GM12878 (cell line): ENCODE measurements around the gene FANCF. TPM values are rescaled to one million over a fixed set of nuclear protein-coding genes. Genes with fewer than 3 reads are reported as not detected.

ENCODE experiments used
- ATAC-seq: fragments of 200-7000 bp; cut with Tn5 transposase; 3 replicates; pipeline ENCODE4 v1.9.1; 2020; ENCODE audit warnings: mild to moderate bottlenecking, moderate library complexity
- BruUV-seq: library from RNA; stranded (reverse); fragments of 400-500 nt; replicated peaks from 2 replicates; lab custom pipeline; 2021; lab: Mats Ljungman, UMichigan
- CTCF ChIA-PET: fragments of 300-600 bp; sonication (Branson Sonifier 250); formaldehyde crosslinking; extraction: SDS; loops from one replicate; lab custom pipeline; 2021; ENCODE audit warnings: inconsistent platforms; lab: Yijun Ruan, JAX
- POLR2A ChIA-PET: fragments of 350-600 bp; formaldehyde crosslinking; extraction: SDS; loops from one replicate; lab custom pipeline; 2021; ENCODE audit warnings: inconsistent platforms; lab: Charles Lee
- RAD21 ChIA-PET: fragments of 300-600 bp; sonication (Branson Sonifier 250); formaldehyde crosslinking; loops from one replicate; lab custom pipeline; 2023; ENCODE audit warnings: antibody characterized with exemption; ENCODE audit not compliant: unreplicated experiment; lab: Charles Lee
- SMC1A ChIA-PET: fragments of 300-600 bp; sonication (Branson Sonifier 250); formaldehyde crosslinking; loops from one replicate; lab custom pipeline; 2023; ENCODE audit not compliant: unreplicated experiment, uncharacterized antibody; lab: Charles Lee
- DNase-seq: peaks from one replicate; pipeline ENCODE4 v3.0.0-alpha.2; 2011; ENCODE audit warnings: low read depth, low spot score
- FAIRE-seq: peaks from 3 replicates; lab custom pipeline; 2011; peaks lifted over from hg19 to GRCh38; lab: Jason Lieb, UNC
- H2AFZ ChIP-seq: 2 replicates; pipeline ENCODE4 v1.6.0; 2011; ENCODE audit warnings: low read depth, low read length, control low read depth; ENCODE audit not compliant: control insufficient read depth
- H3K27ac ChIP-seq: 2 replicates; pipeline ENCODE4 v1.5.1; 2011; ENCODE audit warnings: control low read depth; ENCODE audit not compliant: control insufficient read depth, insufficient read depth
- H3K27me3 ChIP-seq, 2 experiments: replicated peaks in 1 of 2; 2 replicates each; pipeline versions ENCODE4 v1.6.0 to v1.6.1; 2011; ENCODE audit warnings: low read length in 1 of 2; ENCODE audit not compliant: control insufficient read depth in 2 of 2, insufficient read depth in 2 of 2
- H3K36me3 ChIP-seq, 2 experiments: 2 replicates each; pipeline ENCODE4 v1.5.1; 2011; ENCODE audit warnings: low read length in 1 of 2; ENCODE audit not compliant: control insufficient read depth in 2 of 2, insufficient read depth in 2 of 2
- H3K4me1 ChIP-seq: 2 replicates; pipeline ENCODE4 v1.6.1; 2011; ENCODE audit warnings: mild to moderate bottlenecking, low read length, moderate library complexity, mixed read lengths; ENCODE audit not compliant: control insufficient read depth, insufficient read depth
- H3K4me2 ChIP-seq: 2 replicates; pipeline ENCODE4 v1.6.0; 2011; ENCODE audit warnings: control low read depth; ENCODE audit not compliant: control insufficient read depth, insufficient read depth
- H3K4me3 ChIP-seq: fragments of 200-600 bp; sonication (generic); 2 replicates; pipeline ENCODE4 v1.5.1; 2016
- H3K79me2 ChIP-seq: 2 replicates; pipeline ENCODE4 v1.6.0; 2011; ENCODE audit warnings: low read length; ENCODE audit not compliant: control insufficient read depth, insufficient read depth
- H3K9ac ChIP-seq: 2 replicates; pipeline ENCODE4 v1.8.0; 2011; ENCODE audit warnings: low read length, control low read depth, mixed read lengths; ENCODE audit not compliant: control insufficient read depth, insufficient read depth
- H3K9me3 ChIP-seq: replicated peaks from 3 replicates; pipeline ENCODE4 v1.5.1; 2011; ENCODE audit warnings: mild to moderate bottlenecking, low read length; ENCODE audit not compliant: control insufficient read depth, insufficient read depth
- H4K20me1 ChIP-seq: 2 replicates; pipeline ENCODE4 v1.6.0; 2011; ENCODE audit not compliant: control insufficient read depth, insufficient read depth
- BHLHE40 ChIP-seq, 2 experiments: fragments of 450-650 bp in 1 of 2; IDR thresholded peaks; 2 replicates each; pipeline ENCODE4 v1.6.1; 2011 to 2017; ENCODE audit warnings: low read depth in 2 of 2, borderline replicate concordance in 1 of 2, improper control_type of control experiment in 1 of 2, low read length in 1 of 2, mild to moderate bottlenecking in 1 of 2
- CBX5 ChIP-seq: sonication (generic); IDR thresholded peaks from 2 replicates; pipeline ENCODE4 v1.6.1; 2016; ENCODE audit warnings: low read depth, moderate library complexity, mild to moderate bottlenecking, inconsistent platforms
- FOXK2 ChIP-seq: fragments of 450-650 bp; IDR thresholded peaks from 2 replicates; pipeline ENCODE4 v1.6.1; 2017; ENCODE audit warnings: mild to moderate bottlenecking, moderate library complexity
- GABPA ChIP-seq: IDR thresholded peaks from 2 replicates; pipeline ENCODE4 v1.6.1; 2014; ENCODE audit warnings: antibody characterized with exemption, low read depth, mild to moderate bottlenecking, inconsistent platforms
- IRF4 ChIP-seq: IDR thresholded peaks from 2 replicates; pipeline ENCODE4 v1.6.1; 2011; ENCODE audit warnings: low read depth, low read length
- MEF2B ChIP-seq: fragments of 450-650 bp; IDR thresholded peaks from 2 replicates; pipeline ENCODE4 v1.6.1; 2018; ENCODE audit warnings: mild to moderate bottlenecking, moderate library complexity; ENCODE audit not compliant: partially characterized antibody, poor library complexity, severe bottlenecking
- MLLT1 ChIP-seq: fragments of 450-650 bp; IDR thresholded peaks from 2 replicates; pipeline ENCODE4 v1.6.1; 2016; ENCODE audit warnings: mild to moderate bottlenecking
- MTA3 ChIP-seq: IDR thresholded peaks from 2 replicates; pipeline ENCODE4 v1.6.1; 2012; ENCODE audit warnings: low read length, inconsistent platforms, borderline replicate concordance
- NFXL1 ChIP-seq: fragments of 450-650 bp; IDR thresholded peaks from 2 replicates; pipeline ENCODE4 v1.6.1; 2017; ENCODE audit warnings: antibody characterized with exemption, mild to moderate bottlenecking, borderline replicate concordance
- SIX5 ChIP-seq: IDR thresholded peaks from 2 replicates; pipeline ENCODE4 v1.6.1; 2011; ENCODE audit warnings: mild to moderate bottlenecking, low read depth, low read length, moderate library complexity; ENCODE audit not compliant: severe bottlenecking
- SKIL ChIP-seq: fragments of 450-650 bp; IDR thresholded peaks from 2 replicates; pipeline ENCODE4 v1.6.1; 2017; ENCODE audit warnings: mild to moderate bottlenecking, low read depth, inconsistent platforms; ENCODE audit not compliant: poor library complexity, severe bottlenecking
- SUZ12 ChIP-seq: fragments of 200-600 bp; sonication (generic); IDR thresholded peaks from one replicate; pipeline ENCODE4 v1.6.1; 2018; ENCODE audit warnings: antibody characterized with exemption, mild to moderate bottlenecking; ENCODE audit not compliant: unreplicated experiment
- ZBTB33 ChIP-seq: fragments of 450-650 bp; IDR thresholded peaks from 2 replicates; pipeline ENCODE4 v1.6.1; 2017; ENCODE audit warnings: mild to moderate bottlenecking
- ZNF622 ChIP-seq: fragments of 450-650 bp; IDR thresholded peaks from 2 replicates; pipeline ENCODE4 v1.6.1; 2017; ENCODE audit warnings: mild to moderate bottlenecking, inconsistent platforms
- WGBS: methylation state at CpG from one replicate; pipeline ENCODE4 v1.1.6; 2016; ENCODE audit warnings: low lambda C conversion rate; ENCODE audit not compliant: insufficient replicate concordance, insufficient coverage; ENCODE audit errors: missing lambda C conversion rate; 5-methylcytosine and 5-hydroxymethylcytosine counted together
- in situ Hi-C: fragments of 300-500 bp; cut with MboI; formaldehyde crosslinking; loops from 9 replicates; pipeline ENCODE4 v1.14.3; 2018; ENCODE audit warnings: mixed read lengths
- intact Hi-C: fragments of 100-400 bp; cut with micrococcal nuclease; formaldehyde crosslinking; loops from one replicate; pipeline ENCODE4 v1.14.2; 2022; ENCODE audit not compliant: unreplicated experiment
- polyA plus RNA-seq, 11 experiments: library from polyadenylated mRNA; depleted of rRNA in 4 of 11; unstranded in 6 of 11; stranded (reverse) in 5 of 11; fragments of >200 nt; fragmentation: Nextera tagmentation in 4 of 11; fragmentation: Illumina TruSeq in 1 of 11; extraction: Ambion mirVana in 4 of 11; extraction: Trizol in 1 of 11; gene quantifications; 1 replicate in 1 of 11; 2 replicates in 10 of 11; pipeline versions ENCODE4 v1.2.1 to v1.2.3, GENCODE V29; 2011 to 2016; ENCODE audit warnings: inconsistent platforms in 2 of 11, missing spikeins in 2 of 11, low read depth in 1 of 11
- total RNA-seq, 4 experiments: library from RNA; depleted of rRNA in 3 of 4; stranded (reverse); fragments of >200 nt in 3 of 4; fragmentation: Illumina TruSeq in 1 of 4; extraction: Trizol in 1 of 4; gene quantifications; 2 replicates each; pipeline versions ENCODE4 v1.2.1 to v1.2.3, GENCODE V29; 2013 to 2021
- TF ChIP-seq, protein P1 (sequence below): IDR thresholded peaks from 2 replicates; pipeline ENCODE4 v1.6.1; 2011; ENCODE audit warnings: low read depth, low read length, improper control_type of control experiment, borderline replicate concordance

Gene FANCF
- total and polyA plus RNA-seq, 10 of the 15 experiments (the other 5 are each of a cell fraction or from before 2014, with no cell fraction given) = 1.6 to 19.9 (median 12.2) TPM

DNA sequence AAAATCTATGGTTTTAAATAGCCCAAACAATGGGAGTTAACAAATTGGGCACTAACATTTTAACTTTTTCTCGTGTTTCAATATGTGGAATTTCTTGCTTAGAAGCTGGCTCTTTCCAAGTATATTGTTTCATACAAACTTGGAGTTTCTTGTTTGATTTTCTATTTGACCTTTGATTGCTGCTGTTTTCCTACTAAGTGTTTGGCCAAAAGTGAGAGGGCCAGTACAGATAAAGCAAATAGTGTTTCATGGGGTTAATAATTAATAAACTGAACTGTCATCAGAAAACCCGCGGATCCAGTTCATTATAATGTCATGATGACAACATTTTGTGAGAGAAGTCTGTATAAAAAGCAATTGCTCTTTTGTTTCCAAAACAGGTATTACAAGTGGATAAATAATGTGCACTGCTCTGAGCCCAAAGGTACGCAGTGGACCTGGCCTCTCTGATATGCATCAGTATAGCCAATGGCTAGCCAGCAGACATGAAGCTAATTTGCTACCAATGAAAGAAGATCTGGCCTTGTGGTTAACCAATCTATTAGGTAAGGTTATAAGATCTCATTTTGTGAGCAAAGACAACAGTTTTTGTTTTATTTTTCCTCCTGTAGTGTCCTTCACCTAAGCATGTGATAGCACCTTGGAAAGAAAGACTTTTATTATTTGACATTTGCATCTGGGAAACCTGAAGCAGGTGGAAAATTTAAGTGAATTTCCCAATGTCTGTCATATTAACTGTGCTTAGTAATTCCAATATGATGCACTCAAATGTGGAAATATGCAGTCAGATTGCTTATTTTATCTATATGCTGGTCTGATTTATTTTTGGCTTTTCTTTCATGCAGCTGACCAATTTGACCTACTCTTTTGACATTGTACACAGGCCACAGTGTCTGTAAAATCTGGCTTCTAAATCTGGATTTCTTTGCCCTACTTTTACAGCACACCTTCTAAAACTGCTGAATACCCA, 49.1 kb upstream of the FANCF start:
- TSS peak; percentile 54 for BruUV-seq
- H2AFZ ChIP-seq = no peak overlapping the region
- no peaks in the 10 kb centered on the region for H4K20me1 ChIP-seq
- in situ Hi-C loops (loop anchor here (10.0 kb wide), 1 partner anchor 110 kb away; no protein-coding TSS in a partner anchor), intact Hi-C loops (loop anchor here (2.0 kb wide), 1 partner anchor 154 kb away; the partner anchor contains the start of gene SVIP)
- H3K9me3 ChIP-seq = no peaks in the 10 kb centered on the region
- FAIRE-seq (no peak), ATAC-seq (peak; percentile 61), DNase-seq (no peak)
- ChIA-PET RAD21 (interaction anchor here (0.6 to 10.3 kb wide), 15 partner anchors 9 to 154 kb away, joined by 3 to 111 read pairs (median 11); partner anchors contain the start of gene GAS2), SMC1A (interaction anchor here (0.9 to 10.2 kb wide), 16 partner anchors 10 to 113 kb away, joined by 3 to 117 read pairs (median 10); partner anchors contain the start of gene GAS2), CTCF (interaction anchor here (1.0 to 8.9 kb wide), 11 partner anchors 8 to 112 kb away, joined by 3 to 74 read pairs (median 5); partner anchors contain the start of gene GAS2), POLR2A (interaction anchor here (0.6 to 4.2 kb wide), 11 partner anchors 9 to 154 kb away, joined by 3 to 19 read pairs (median 5); partner anchors contain the start of genes GAS2 and SVIP)
- H3K27me3 ChIP-seq = no peaks in the 10 kb centered on the region
- no peaks in the 10 kb centered on the region for H3K36me3 ChIP-seq
- WGBS = 68% methylated on average over 4 of the region's 4 CpGs
- H3K4me1 ChIP-seq = no peaks in the 10 kb centered on the region
- no peak overlapping the region for H3K27ac ChIP-seq
- H3K9ac ChIP-seq = no peak overlapping the region
- H3K4me3 ChIP-seq = no peak overlapping the region
- H3K79me2 ChIP-seq = no peaks in the 10 kb centered on the region; the same call in none of the 2 replicates
- no peak overlapping the region; the same call in 1 of the 2 replicates for H3K4me2 ChIP-seq
- TF ChIP-seq SKIL (no peak), SIX5 (no peak), MEF2B (peak; percentile 16), MLLT1 (peak; percentile 67; the same call in 1 of the 2 replicates), MTA3 (no peak), GABPA (no peak; the same call in 1 of the 2 replicates), ZNF622 (no peak), ZBTB33 (no peak), BHLHE40 (IDR thresholded peaks at IDR 0.05; ENCODE audit: borderline replicate concordance in 1 of 2, low read depth in 2 of 2, low read length in 1 of 2) (no peak), NFXL1 (no peak), SUZ12 (no peak), FOXK2 (no peak), IRF4 (no peak), CBX5 (no peak)
- TF ChIP-seq, protein P1, sequence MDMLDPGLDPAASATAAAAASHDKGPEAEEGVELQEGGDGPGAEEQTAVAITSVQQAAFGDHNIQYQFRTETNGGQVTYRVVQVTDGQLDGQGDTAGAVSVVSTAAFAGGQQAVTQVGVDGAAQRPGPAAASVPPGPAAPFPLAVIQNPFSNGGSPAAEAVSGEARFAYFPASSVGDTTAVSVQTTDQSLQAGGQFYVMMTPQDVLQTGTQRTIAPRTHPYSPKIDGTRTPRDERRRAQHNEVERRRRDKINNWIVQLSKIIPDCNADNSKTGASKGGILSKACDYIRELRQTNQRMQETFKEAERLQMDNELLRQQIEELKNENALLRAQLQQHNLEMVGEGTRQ = no peak
